GM08714 (cell line): ENCODE data around the gene APOA1.

Source experiments
- H3K4me3 ChIP-seq: fragments of 200-500 bp; sonication (Bioruptor generic); 2 replicates; pipeline ENCODE4 v1.5.1; 2014; ENCODE audit warnings: mild to moderate bottlenecking, low read length, inconsistent platforms
- ZNF274 ChIP-seq: IDR thresholded peaks from 2 replicates; pipeline ENCODE4 v1.6.1; 2012; ENCODE audit warnings: mild to moderate bottlenecking, low read depth, low read length

The APOA1 gene

DNA sequence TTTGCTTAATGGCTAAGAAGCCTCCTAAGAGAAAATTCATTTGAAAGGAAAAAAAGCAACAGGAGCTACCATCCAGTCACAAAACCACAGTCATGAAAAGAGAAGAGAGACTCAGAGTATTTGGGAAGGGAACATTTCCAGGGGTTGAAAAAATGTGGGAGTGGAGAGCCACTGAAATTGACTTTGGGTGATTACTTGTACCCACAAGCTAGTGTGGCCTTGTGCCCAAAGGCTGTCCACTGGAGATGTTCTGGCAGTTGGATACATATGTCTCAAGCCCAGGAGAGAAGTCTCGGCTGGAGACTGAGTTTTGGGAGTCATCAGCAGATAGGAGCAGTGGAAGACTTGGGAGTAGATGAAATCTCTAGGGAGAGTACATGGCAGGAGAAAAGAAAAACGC, 42.6 kb downstream of the APOA1 start:
- H3K4me3 ChIP-seq = no peak overlapping the region
- TF ChIP-seq ZNF274 = no peak

DNA sequence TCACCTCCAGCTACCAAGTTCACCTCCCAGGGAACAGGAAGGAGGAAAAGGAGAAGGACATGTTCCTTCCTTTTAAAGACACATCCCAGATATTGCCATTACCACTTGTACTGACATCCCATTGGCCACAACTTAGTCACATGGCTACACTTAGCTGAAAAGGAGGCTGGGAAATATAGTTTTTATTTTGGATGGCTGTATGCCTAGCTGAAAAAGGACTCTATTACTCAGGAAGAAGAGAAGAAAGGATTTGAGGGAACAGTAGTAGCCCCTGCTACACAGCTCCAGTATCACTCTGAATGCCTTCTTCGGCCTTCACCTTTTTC, 43.7 kb downstream of the APOA1 start:
- no peak for TF ChIP-seq ZNF274
- H3K4me3 ChIP-seq = no peak overlapping the region

DNA sequence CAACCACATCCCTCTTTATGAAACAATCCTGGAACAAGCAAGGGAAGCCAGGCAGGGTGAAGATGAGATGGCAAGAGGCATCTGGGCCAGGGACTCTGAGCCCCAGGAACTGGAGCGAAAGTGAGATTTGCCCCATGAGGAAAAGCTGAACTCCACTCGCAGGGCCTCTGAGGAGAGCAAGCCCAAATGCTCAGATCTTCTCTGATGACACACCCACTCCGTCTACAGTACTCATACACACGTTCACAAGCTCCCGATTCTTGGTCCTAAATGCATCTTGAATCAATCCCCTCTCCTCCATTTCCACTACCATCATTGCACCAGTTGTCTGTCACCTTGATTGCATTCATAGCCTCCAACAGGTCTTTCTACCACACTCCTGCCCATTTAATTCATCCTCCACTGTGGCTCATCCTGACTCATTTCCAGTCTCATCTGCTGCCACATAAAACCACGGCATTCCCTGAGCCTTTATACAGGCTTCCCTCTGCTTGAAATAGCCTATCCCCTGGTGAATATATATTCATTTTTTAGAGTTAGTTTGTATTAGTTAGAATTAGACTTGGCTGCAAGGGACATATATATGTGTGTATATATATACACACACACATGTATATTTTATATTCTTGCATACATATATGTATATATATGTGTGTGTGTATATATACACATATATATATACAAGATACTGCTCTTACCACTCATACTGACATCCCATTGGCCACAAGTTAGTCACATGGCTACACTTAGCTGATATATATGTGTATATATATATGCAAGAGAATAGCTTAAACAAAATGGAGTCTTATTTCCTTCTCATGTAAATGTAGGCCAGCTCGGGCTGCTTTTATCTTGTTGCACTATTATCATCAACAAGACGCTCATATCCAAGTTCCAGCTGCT, 44.3 kb downstream of the APOA1 start:
- no peak overlapping the region for H3K4me3 ChIP-seq
- no peak for TF ChIP-seq ZNF274

DNA sequence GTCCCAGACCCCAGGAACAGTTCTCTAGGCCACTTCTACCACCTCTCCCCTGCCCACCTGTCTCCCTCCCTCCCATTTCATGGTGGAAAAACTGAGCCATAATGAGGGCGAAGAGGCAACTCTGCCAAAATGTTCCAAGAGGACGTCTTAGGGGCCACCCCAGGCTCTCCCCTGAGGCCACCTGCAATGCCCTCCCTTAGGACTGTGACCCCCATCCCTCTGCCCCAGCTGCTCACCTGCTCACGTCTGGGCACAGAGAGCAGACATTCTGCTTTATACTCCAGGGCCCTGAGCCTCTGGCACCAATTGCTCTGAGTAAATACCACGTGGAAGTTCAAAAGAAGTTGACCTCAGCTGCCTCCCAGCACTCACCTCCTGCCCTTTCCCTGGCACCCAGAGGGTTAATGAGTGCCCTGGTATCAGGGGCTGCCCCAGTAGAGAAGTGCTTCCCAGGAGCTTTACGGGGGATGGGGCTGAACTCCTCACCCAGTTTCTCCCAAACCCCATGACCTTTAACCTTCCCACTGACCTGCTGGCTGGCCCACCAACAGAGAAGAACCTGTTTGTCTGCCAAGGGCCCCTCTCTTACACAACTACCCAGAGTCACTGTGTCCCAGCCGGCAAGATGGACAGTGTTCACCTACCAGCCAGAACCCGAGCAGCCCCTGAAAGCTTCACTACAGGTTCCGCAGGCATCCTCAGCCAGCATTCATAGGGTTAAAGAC, 45.1 kb downstream of the APOA1 start:
- TF ChIP-seq ZNF274 = no peak
- H3K4me3 ChIP-seq = no peak overlapping the region

DNA sequence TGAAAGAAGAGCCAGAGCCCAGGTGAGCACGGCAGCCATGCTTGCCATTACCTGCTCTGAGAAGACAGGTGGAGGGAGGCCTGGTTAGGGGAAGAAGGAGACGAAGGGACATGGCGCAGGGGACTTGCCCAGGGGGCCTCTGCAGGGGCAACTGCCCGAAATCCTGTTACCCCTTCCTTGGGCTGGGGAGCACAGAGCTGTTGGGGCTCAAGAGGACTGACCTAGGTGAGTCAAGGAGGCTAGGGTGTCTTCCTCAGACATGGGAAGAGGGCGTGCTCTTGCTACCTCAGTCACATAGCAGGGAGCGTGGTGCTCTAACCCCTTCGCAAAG, 45.6 kb downstream of the APOA1 start, which contains the start of gene APOA5:
Gene APOA5, minus strand, starts transcription at position 67 of the 331 bp plus-strand sequence. Its CDS starts 19 bp downstream, at position 48.
- no peak for TF ChIP-seq ZNF274
- H3K4me3 ChIP-seq = no peak within 1 kb of the TSS

DNA sequence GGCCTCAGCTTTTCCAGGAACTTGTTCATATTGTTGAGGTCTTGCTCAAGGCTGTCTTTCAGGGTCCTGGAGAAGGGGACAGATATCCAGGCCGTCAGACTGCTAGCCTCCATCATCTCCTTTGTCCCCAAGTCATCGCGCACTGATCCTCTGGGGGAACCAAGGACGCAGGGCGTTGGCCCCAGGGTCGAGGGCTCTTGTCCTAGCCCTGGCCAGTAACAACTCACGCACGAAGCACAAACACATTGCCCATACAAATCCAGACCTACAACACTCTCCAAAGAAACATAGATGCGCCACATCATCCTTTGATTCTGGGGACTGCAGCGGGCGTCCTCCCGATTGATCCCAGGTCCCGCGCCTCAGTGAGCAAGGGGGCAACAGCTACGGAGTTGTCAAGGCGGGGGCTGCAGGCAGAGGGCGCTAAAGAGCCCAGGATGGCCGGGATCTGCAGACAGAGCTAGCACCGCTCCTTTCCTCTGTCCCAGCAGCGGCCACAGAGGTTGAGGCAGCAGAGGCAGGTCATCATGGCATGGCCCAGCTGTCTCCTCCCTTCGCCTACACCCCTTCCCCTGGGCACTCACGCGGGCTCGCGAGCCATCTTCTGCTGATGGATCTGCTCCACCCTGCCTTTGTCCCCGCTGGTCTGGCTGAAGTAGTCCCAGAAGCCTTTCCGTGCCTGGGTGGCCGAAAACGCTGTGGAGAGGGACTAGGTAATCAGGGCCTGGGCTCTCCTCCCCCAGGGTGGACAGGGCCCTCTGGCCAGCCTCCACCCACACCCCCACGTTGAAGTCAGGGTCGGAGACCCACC, 46.2 kb downstream of the APOA1 start:
- H3K4me3 ChIP-seq = no peak overlapping the region
- no peak for TF ChIP-seq ZNF274

DNA sequence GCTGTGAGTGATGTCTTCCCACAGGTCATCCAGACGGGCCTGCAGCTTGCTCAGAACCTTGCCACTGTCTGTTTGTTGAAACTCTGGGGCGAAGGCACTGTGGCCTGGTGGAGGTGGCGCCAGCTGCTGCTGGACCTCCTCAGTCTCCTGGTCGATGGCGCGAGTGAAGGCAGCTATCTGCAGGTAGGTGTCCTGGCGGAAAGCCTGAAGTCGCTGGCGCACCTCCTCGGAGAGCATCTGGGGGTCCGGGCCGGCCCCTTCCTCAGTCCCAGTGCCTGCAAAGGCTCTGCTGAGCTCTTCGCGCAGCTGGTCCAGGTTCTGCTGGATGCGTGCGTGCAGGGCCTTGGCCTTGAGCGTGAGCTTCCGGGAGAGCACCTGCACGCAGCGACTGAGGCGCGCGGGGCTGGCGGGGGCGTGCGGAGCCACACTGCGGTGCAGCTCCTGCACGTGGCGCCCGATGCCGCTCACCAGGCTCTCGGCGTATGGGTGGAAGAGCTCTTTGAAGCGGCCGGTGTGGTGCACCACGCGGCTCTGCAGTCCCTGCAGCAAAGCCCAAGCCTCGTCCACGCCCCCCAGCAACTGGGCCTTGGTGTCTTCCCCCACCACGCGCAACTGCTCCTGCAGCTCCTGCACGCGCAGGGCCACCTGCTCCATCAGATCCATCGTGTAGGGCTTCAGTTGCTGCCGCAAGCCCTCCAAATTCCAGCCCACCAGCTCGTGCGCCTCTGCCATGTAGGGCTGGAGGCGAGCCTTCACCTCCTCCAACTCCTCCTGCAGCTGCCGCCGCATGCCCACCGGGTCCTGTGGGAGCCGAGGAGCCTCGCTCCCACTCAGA, 47.0 kb downstream of the APOA1 start:
- no peak for TF ChIP-seq ZNF274
- no peak overlapping the region for H3K4me3 ChIP-seq

DNA sequence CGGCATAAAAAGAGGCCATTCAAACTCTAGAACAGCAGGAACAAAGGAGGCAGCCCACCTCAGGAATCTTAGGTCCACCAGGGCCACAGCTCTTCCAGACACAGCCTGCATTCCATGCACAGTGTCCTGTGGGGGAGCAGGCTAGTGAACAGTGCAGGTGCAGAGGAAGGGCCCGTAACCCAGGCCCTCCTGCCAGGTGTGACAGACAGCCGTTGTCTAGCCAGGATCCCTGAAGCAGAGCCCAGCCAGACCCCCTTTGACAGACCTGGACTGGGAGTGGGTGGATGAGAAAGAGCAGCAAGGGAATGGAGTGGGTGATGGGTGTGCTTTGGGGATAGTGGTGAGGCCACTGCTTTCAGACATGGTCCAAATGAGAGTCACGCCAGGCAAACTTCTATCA, 48.4 kb downstream of the APOA1 start:
- no peak for TF ChIP-seq ZNF274
- no peak overlapping the region for H3K4me3 ChIP-seq

DNA sequence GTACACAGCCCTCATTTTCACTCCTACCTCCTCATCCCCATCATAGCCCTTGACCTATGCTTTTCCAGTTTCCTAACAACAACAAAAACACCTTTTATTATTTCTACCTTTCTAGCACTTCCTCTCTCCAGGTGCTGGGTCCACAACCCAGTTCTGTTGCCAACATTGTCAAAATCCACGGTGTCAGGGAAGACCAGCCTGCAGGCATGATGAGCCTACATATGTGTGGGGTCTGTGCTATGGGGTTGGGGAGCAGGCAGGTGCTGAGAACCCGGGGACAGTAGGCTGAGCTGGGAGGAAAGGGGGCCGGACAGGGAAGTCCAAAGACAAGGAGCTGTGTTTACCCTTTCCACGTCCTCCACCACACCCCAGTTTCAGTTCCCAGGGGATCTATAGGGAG, 48.9 kb downstream of the APOA1 start:
- TF ChIP-seq ZNF274 = no peak
- peak overlapping the region; percentile 84; the same call in 1 of the 2 replicates for H3K4me3 ChIP-seq

DNA sequence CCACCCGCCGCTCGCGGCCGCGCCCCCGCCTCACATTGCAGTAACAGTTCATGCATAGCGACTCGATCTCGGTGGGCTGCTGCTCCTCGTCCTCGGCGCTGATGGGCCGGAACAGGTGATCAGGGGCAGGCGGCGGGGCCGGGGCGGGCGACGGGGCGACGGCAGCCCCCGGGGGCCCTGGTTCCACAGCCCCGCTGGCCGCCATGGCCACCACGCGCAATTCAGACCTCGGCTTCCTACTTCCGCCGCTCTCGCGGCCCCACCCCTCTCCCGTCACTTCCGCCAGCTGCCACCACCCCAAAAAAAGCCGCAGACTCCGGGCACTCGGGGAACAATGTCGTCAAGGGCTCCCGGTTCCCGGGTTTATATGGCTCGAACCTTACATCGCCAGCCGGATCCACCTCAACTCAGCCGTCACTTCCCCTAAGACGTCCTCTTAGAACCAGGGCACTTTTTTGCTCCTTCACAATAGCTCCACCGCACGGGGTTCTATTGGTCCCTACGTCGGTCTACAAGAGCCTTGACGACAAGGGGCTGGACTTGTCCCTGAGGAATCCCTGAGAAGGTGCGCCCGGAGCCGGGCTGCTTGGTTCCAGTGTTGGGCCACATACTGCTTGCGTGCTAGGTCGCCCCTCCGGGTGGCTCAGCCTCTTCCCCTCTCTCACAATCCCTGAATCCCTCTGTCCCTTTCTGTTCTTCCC, 49.5 kb downstream of the APOA1 start, which contains the start of gene ZPR1:
Gene ZPR1, minus strand, starts transcription at position 238 of the 701 bp plus-strand sequence. Its CDS starts 33 bp downstream, at position 205.
- TF ChIP-seq ZNF274 = no peak
- H3K4me3 ChIP-seq = peak within 1 kb of the TSS; percentile 84

DNA sequence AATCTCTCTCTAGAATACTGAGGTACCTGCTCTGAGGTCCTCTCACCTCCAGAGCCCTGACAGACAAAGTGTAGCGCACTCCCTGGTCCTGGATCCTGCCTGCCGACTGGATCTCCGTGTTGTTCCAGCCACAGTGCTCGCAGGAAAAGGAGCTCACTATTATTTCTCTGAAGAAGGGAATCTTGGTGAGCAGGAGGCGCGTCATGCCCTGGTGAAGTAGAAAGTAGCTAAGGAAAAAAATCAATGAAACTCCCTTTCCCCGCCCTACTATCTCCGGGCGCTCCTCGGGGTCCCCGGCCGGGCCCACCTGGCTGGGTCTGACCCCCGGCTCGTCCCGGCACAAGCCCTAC, 50.0 kb downstream of the APOA1 start:
- peak overlapping the region; percentile 84 for H3K4me3 ChIP-seq
- no peak for TF ChIP-seq ZNF274

DNA sequence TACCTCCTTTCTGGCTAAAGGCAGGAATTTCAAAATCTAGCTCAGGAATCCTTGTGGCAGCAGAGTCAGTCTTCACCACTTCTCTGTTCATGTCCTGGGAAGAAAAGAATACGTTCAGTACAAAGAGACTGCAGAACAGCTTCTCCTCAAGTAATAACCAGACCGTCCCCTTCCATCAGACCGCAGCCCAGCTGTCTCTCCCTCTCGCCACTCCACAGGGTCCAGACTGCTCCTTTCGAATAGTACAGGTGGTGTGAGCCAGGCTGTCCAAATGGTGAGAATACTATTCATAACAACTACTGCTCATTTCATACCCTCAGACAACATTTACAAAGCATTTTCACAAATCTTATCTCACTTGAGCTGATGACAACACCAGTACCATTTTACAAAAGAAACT, 50.5 kb downstream of the APOA1 start:
- no peak for TF ChIP-seq ZNF274
- H3K4me3 ChIP-seq = peak overlapping the region; percentile 84

DNA sequence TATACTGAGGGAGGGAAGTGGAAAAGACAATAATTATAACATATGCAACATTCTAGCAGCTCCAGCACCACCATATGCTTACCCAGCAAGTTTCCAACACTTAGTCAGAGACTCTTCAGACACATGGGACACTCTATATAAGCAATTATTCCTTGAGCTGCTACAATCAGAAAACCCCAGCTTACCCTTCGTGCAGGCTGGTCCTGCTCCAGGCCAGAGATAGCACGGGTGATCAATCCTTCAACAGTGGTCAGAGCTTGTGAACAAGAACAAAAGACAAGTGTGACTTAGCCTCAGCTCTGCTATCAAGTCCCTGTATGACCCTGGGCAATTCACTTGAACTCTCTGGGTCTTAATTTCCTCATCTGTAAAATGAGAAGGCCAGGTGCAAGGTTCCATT, 51.1 kb downstream of the APOA1 start:
- no peak overlapping the region for H3K4me3 ChIP-seq

More for the DNA sequence above, 51.1 kb downstream of the APOA1 start:
- no peak for TF ChIP-seq ZNF274
